ENCODE data around the gene GRK6. TPM values are rescaled to one million over a fixed set of nuclear protein-coding genes. Genes with fewer than 3 reads are reported as not detected.

The GRK6 gene
- total and polyA plus RNA-seq, 9 of the 15 experiments (the other 6 are each of a cell fraction or from before 2014, with no cell fraction given) = 0.63 to 122 (median 44.5) TPM

GRCh38 chr5:177443144-177443983 is 16.9 kb downstream of the GRK6 start:
- ATAC-seq = 0 out of 3 replicates have a peak, but pooled peaks have one; percentile 0
- Histone ChIP-seq H3K9me1 (ENCODE audit: control insufficient read depth, insufficient read depth, low read length) (peaks cover 3% of the 10 kb centered on the region), H3K27ac (ENCODE audit: extremely low read depth, low read depth, low read length) (no peak overlapping the region), H3K79me2 (ENCODE audit: control insufficient read depth, insufficient read depth, low read length) (no peaks in the 10 kb centered on the region), H3K4me1 (replicated peaks in 1 of 2; ENCODE audit: control insufficient read depth in 2 of 2, insufficient read depth in 2 of 2, low read length in 2 of 2) (peaks cover 19 to 62% of the 10 kb centered on the region in 2 experiments), H3K4me3 (no peak overlapping the region), H3K9ac (ENCODE audit: insufficient read depth in 1 of 2, low read depth in 2 of 2, low read length in 2 of 2) (peak overlapping the region in 1 of 2 experiments; percentile 59; a peak in 2 of 4 replicates), H4K20me1 (replicated peaks; ENCODE audit: control insufficient read depth, insufficient read depth, low read length) (peaks cover 29% of the 10 kb centered on the region; the same call in 1 of the 2 replicates), H2AFZ (ENCODE audit: low read depth, low read length) (no peak overlapping the region), H3K4me2 (ENCODE audit: insufficient read depth, low read length) (no peak overlapping the region), H3K36me3 (ENCODE audit: control insufficient read depth, insufficient read depth, low read length) (peaks cover 46% of the 10 kb centered on the region; the same call in 2 of the 3 replicates), H3K27me3 (ENCODE audit: control insufficient read depth in 2 of 2, insufficient read depth in 2 of 2, low read length in 2 of 2) (no peaks in the 10 kb centered on the region), H3K9me3 (replicated peaks; ENCODE audit: control insufficient read depth, insufficient read depth, low read depth, low read length) (no peaks in the 10 kb centered on the region)
- CTCF ChIA-PET (ENCODE audit: low intra/inter-chr PET ratio) = no interaction called here
- TF ChIP-seq PML (IDR thresholded peaks at IDR 0.05; ENCODE audit: low read length) (0 out of 2 replicates have a peak, but pooled peaks have one; percentile 9), RBFOX2 (IDR thresholded peaks at IDR 0.05; ENCODE audit: low read depth, low read length) (0 out of 2 replicates have a peak, but pooled peaks have one; percentile 32), FUS (optimal IDR thresholded peaks at IDR 0.05; ENCODE audit: low read depth, low read length) (no peak), MYNN (IDR thresholded peaks at IDR 0.05) (peak; percentile 44; the same call in 1 of the 2 replicates), MYNN (CRISPR knock-in tag; IDR thresholded peaks at IDR 0.05) (no peak), POLR2AphosphoS5 (IDR thresholded peaks at IDR 0.05; ENCODE audit: control insufficient read depth, insufficient read depth, low read depth, low read length) (peak; percentile 33; the same call in 1 of the 2 replicates), POLR2AphosphoS2 (IDR thresholded peaks at IDR 0.05; ENCODE audit: low read length) (peak; percentile 18), ZNF184 (CRISPR knock-in tag; IDR thresholded peaks at IDR 0.05) (no peak)
- intact Hi-C loops (cut with micrococcal nuclease) (no loop called here), in situ Hi-C loops (cut with MboI) (no loop called here)
- no TSS peak for BruUV-seq (replicated peaks)
- 84% methylated on average over 15 of the region's 15 CpGs for WGBS (ENCODE audit: insufficient coverage, low coverage, missing lambda C conversion rate)
- FAIRE-seq = no peak
- DNase-seq (ENCODE audit: extremely low read depth in 1 of 4, low spot score in 3 of 4) = no peak
- POLR2A ChIA-PET = interaction anchor here (0.6 to 11.8 kb wide), 9 partner anchors 8 to 761 kb away, joined by 3 to 210 read pairs (median 5); partner anchors contain the start of genes GRK6 and HNRNPAB

Data from K562 (cell line).